Measurements from ENCODE around the gene PROB1.
A peak's percentile ranks its signal among the peaks of the same experiment; 100 is the strongest.

PROB1 gene

GRCh38 chr5:139392324-139392677 is 2.6 kb downstream of the PROB1 start:
- DNase-seq (ENCODE audit: low read depth in 2 of 2): no peak
- no peak for TF ChIP-seq CTCF (IDR thresholded peaks at IDR 0.05; ENCODE audit: low read depth, low read length)
- no peak overlapping the region for H3K4me3 ChIP-seq (replicated peaks in 1 of 2; ENCODE audit: low read depth in 2 of 2, low read length in 2 of 2)

- DNase-seq (ENCODE audit: low read depth in 2 of 2): peak in 1 of 2 donors; percentile 16
- H3K4me3 ChIP-seq (replicated peaks in 1 of 2; ENCODE audit: low read depth in 2 of 2, low read length in 2 of 2): no peak overlapping the region
Observed at GRCh38 chr5:139391570-139392323, 3.2 kb downstream of the PROB1 start.

GRCh38 chr5:139390639-139391569 is 4.0 kb downstream of the PROB1 start:
- no peak for TF ChIP-seq CTCF (IDR thresholded peaks at IDR 0.05; ENCODE audit: low read depth, low read length)
- H3K4me3 ChIP-seq (replicated peaks in 1 of 2; ENCODE audit: low read depth in 2 of 2, low read length in 2 of 2): no peak overlapping the region
- no peak for DNase-seq (ENCODE audit: low read depth in 2 of 2)

More at GRCh38 chr5:139391570-139392323, 3.2 kb downstream of the PROB1 start:
- no peak for TF ChIP-seq CTCF (IDR thresholded peaks at IDR 0.05; ENCODE audit: low read depth, low read length)

GRCh38 chr5:139389701-139390638 is 4.9 kb downstream of the PROB1 start, which contains the start of gene MZB1:
TSS of gene MZB1 (minus strand) at chr5:139389913. CDS start at chr5:139389856, 57 bp downstream.
- no peak within 1 kb of the TSS for H3K4me3 ChIP-seq (replicated peaks in 1 of 2; ENCODE audit: low read depth in 2 of 2, low read length in 2 of 2)
- no peak for TF ChIP-seq CTCF (IDR thresholded peaks at IDR 0.05; ENCODE audit: low read depth, low read length)
- no peak for DNase-seq (ENCODE audit: low read depth in 2 of 2)

- TF ChIP-seq CTCF (IDR thresholded peaks at IDR 0.05; ENCODE audit: low read depth, low read length): no peak
- H3K4me3 ChIP-seq (replicated peaks in 1 of 2; ENCODE audit: low read depth in 2 of 2, low read length in 2 of 2): no peak overlapping the region
- DNase-seq (ENCODE audit: low read depth in 2 of 2): peak; percentile 21 to 61
Observed at GRCh38 chr5:139388198-139388821, 6.6 kb downstream of the PROB1 start.

Measured in cardiac fibroblast (primary cell).